CD4-positive, alpha-beta T cell treated with Interleukin-15 for 4 hours (primary cell): ENCODE measurements around the gene GLRB.
"Not testable (repeated sequence)": the region's sequence is repeated elsewhere in the genome, so short reads cannot be mapped to it uniquely, and the experiment has no call there.

Experiments used
- DNase-seq: peaks from one replicate; pipeline ENCODE4 v3.0.0-alpha.2; 2020; ENCODE audit warnings: low spot score

The GLRB gene

GRCh38 chr4:157128395-157128794 lies 52.4 kb downstream of the GLRB start:
- no peak for DNase-seq

- no peak for DNase-seq
Measured at GRCh38 chr4:157141976-157142375, 66.0 kb downstream of the GLRB start.

- DNase-seq = no peak
Measured at GRCh38 chr4:157143369-157143768, 67.4 kb downstream of the GLRB start.

- DNase-seq = no peak
Measured at GRCh38 chr4:157151711-157152110, 75.8 kb downstream of the GLRB start.

GRCh38 chr4:157165935-157166610 lies 90.1 kb downstream of the GLRB start:
- DNase-seq = no peak

GRCh38 chr4:157170321-157170720 lies 94.4 kb downstream of the GLRB start:
- DNase-seq = no peak

GRCh38 chr4:157172011-157172410 lies 96.1 kb downstream of the GLRB start:
- DNase-seq = no peak

- not testable (repeated sequence) for DNase-seq
Measured at GRCh38 chr4:157180268-157180667, 104.3 kb downstream of the GLRB start.

- DNase-seq = no peak
Measured at GRCh38 chr4:157184300-157184699, 108.3 kb downstream of the GLRB start.

- no peak for DNase-seq
Measured at GRCh38 chr4:157185363-157185762, 109.4 kb downstream of the GLRB start.

- no peak for DNase-seq
Measured at GRCh38 chr4:157195374-157195773, 119.4 kb downstream of the GLRB start.

GRCh38 chr4:157196046-157196445 lies 120.1 kb downstream of the GLRB start:
- no peak for DNase-seq

GRCh38 chr4:157204634-157205244 lies 128.8 kb downstream of the GLRB start:
- DNase-seq = no peak

- no peak for DNase-seq
Measured at GRCh38 chr4:157217708-157218107, 141.8 kb downstream of the GLRB start.

GRCh38 chr4:157219711-157220370 lies 143.9 kb downstream of the GLRB start:
- DNase-seq = no peak

GRCh38 chr4:157220371-157220881 lies 144.5 kb downstream of the GLRB start, which contains the start of gene GRIA2:
Gene GRIA2, plus strand, starts transcription at chr4:157220728. Its CDS starts 315 bp downstream, at chr4:157221043.
- no peak for DNase-seq

GRCh38 chr4:157221426-157221894 lies 145.5 kb downstream of the GLRB start:
- DNase-seq = no peak
